OCI-M2 (cell line): ENCODE data around the gene PLAAT3.
"Not testable (repeated sequence)": the region's sequence is repeated elsewhere in the genome, so short reads cannot be mapped to it uniquely, and the experiment has no call there.

Source experiments
- DNase-seq: peaks from one replicate; lab custom pipeline; 2025; ENCODE audit not compliant: unreplicated experiment; lab: John Stamatoyannopoulos, UW

The PLAAT3 gene

DNA sequence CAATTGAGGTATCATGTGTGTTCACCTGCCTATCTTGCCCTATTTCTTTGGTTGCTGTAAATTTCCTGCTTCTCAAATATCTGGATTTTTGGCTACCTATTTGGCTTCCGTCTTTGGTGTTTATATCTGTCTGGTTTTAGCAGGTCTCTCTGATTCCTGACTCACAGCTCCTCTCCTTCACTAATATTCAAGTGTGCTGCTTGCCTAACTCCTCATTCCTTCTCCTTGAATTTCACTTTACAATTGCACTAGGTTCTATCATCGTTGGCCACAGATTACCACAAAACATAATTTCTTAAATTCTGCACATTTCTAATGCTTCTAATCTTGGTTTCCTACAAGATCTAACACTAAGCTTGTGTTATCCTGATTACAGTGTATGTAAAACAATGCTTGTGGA is 71.7 kb downstream of the PLAAT3 start:
- DNase-seq, result not testable (repeated sequence)

GRCh38 chr11:63537293-63538101 is 76.7 kb downstream of the PLAAT3 start:
- DNase-seq, result no peak

- no peak for DNase-seq
These were observed 77.5 kb downstream of the PLAAT3 start, which contains the start of gene PLAAT4 for GRCh38 chr11:63536669-63537292. Gene PLAAT4, plus strand, starts transcription at chr11:63536808. Its CDS starts 61 bp downstream, at chr11:63536869.

GRCh38 chr11:63535734-63536133 is 78.5 kb downstream of the PLAAT3 start:
- no peak for DNase-seq

DNA sequence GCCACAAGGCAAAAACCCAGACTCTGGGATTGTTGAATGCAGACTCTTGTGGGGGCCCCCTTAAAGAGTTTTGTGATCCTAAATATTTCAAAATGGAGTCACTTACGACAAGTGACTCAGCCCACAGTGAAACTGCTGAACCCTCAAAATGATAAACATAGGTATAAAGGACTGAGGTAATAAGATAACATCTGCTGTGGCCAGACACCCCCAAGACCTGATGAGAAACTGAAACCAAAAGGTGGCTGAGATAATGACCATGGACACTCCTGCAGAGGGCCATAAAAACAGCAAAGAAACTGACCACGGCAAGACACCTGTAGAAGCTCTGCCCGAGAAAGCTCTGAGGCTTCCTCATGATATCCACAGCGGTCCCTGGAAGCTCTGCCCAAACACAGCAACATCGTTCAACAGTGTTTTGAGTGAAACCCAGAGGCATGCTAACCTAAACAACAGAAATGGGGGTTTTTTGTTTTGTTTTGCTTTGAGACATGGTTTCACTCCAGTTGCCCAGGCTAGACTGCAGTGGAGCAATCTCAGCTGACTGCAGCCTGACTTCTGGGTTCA is 79.3 kb downstream of the PLAAT3 start:
- DNase-seq, result no peak

DNA sequence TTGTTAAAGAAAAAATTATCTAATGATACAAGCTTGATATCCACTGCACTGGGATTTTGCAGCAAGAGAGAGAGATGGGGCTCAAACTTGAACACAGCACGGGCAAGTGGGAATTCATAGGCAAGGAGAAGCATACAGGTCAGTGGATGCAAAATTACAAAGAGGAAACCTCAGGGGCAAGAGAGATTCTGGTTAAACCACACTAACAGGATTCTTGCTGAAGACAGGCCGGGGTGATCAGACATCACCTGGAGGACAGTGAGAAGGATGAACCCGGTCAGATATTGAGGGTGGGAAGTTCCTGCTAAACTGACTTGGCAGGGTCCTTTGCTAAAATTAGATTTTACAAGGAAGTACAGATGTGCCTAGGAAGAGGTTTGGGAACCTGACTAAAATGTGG is 80.2 kb downstream of the PLAAT3 start:
- no peak for DNase-seq

DNA sequence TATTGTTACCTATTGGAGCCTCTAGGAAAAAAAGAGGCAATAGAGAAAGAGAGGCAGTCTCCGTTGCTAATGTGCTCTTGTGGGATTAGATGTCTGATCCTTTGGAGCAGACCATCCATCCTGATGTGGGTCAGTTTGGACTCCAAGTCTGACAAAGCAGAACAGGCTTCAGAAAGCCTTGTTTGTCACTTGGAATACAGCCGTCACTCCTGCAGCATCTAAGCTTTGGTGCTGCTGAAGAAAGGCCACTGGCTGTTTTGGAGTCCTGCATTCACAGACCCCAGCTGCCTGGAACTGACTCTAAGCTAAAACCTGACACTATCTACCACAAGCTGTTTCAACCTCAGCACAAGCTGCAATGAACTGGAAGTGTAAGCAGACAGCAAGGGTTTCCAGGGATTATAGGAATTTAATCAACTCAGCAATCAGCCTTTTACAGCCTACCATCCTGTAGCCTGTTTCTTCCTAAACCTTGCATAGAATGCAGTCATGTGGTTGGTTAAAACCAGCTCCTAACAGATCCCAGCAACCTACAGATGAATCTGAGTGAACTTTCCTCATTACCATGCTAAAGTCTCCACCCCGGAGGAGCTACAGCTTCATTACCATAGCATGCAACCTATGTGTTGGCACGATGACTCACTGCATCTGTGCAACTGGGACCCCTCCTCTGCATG is 81.3 kb downstream of the PLAAT3 start:
- no peak for DNase-seq

GRCh38 chr11:63532117-63532516 is 82.1 kb downstream of the PLAAT3 start:
- DNase-seq, result no peak

DNA sequence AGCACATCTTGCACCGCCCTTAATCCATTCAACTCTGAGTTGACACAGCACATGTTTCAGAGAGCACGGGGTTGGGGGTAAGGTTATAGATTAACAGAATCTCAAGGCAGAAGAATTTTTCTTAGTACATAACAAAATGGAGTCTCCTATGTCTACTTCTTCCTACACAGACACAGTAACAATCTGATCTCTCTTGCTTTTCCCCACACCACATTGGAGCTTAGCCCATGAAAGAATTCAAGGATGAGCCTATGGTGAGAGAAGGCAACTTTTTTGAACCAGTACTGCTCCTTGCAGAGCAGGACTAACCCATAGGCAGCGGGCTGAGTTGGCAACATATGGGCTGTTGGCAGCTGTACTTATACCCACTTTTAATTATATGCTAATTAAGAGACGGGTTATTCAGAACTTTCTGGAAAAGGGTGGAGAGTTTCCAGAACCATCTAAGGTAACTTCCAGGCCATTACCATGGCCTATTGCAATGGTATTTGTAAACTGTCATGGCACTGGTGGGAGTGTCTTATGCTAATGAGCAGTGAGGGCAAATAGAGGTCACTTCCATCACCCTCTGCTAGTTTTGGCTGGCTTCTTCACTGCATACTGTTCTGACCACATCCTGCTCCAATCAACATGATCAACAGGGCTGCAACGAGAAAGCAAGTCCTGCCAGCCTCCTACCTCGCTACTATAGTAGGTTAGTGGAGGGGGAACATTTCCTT is 83.0 kb downstream of the PLAAT3 start:
- DNase-seq, result not testable (repeated sequence)

DNA sequence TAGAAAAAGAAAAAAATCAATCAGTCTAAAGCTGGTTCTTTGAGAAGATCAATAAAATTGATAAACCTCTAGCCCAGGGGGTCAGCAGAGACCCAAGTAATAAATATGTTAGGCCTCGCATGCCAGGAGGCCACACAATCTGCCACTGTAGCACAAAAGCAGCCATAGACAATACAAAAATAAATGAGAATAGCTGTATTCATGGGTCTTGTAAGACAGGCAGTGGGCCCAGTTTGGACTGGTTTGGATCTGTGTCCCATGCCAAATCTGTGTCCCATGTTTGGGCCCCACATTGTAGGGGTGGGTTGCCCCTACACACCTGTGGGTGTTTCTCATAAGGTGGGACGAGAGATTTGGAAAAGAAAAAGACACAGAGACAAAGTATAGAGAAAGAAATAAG is 84.2 kb downstream of the PLAAT3 start:
- no peak for DNase-seq

- DNase-seq, result not testable (repeated sequence)
These were observed 84.9 kb downstream of the PLAAT3 start for GRCh38 chr11:63529373-63529772.

DNA sequence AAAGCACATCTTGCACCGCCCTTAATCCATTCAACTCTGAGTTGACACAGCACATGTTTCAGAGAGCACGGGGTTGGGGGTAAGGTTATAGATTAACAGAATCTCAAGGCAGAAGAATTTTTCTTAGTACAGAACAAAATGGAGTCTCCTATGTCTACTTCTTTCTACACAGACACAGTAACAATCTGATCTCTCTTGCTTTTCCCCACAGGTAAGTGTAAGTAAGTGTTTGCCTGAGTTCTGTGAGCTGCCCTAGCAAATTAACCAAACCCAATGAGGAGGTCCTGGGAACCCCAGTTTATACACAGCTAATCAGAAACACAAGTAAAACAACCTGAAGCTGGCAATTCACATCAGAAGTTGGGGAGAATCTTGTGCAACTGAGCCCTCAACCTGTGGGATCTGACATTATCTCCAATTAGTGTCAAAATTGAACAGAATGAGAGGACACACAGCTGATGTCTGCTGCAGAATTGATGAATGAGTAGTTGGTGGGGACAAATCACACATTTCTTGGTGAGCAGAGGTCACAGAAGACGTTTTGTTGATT is 85.4 kb downstream of the PLAAT3 start:
- DNase-seq, result not testable (repeated sequence)

DNA sequence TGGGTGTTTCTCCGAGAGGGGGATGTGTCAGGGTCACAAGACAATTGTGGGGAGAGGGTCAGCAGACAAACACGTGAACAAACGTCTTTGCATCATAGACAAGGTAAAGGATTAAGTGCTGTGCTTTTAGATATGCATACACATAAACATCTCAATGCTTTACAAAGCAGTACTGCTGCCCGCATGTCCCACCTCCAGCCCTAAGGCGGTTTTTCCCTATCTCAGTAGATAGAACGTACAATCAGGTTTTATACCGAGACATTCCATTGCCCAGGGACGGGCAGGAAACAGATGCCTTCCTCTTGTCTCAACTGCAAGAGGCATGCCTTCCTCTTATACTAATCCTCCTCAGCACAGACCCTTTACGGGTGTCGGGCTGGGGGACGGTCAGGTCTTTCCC is 86.1 kb downstream of the PLAAT3 start:
- DNase-seq, result not testable (repeated sequence)

DNA sequence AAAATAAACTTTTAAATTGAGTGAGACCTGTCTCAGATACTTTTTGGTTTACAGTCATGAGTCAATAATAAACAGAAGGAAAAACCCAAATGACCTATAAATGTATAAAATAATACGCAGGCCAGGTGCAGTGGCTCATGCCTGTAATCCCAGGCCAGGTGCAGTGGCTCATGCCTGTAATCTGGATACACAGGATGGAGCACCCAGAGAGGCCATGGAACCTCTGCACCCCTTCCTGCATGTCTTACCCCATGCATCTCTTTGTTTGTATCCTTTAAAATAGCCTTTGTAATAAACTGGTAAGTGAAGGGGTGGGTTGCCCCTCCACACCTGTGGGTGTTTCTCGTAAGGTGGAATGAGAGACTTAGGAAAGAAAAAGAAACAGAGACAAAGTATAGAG is 86.6 kb downstream of the PLAAT3 start:
- DNase-seq, result no peak
